Chondrocyte (in vitro differentiated cells): Measurements from ENCODE around the gene SLF1. TPM values are rescaled to one million over a fixed set of nuclear protein-coding genes. Genes with fewer than 3 reads are reported as not detected.

ENCODE experiments used
- DNase-seq: peaks from one replicate; pipeline ENCODE4 v3.0.0; 2021; ENCODE audit warnings: mixed read lengths, low spot score
- H3K27ac Mint-ChIP-seq: one replicate; pipeline ENCODE4 v1.8.0; 2021; ENCODE audit warnings: mild to moderate bottlenecking, moderate library complexity, mixed read lengths; ENCODE audit not compliant: unreplicated experiment
- H3K27me3 Mint-ChIP-seq: 2 replicates; pipeline ENCODE4 v1.8.0; 2021; ENCODE audit warnings: low read depth, mixed read lengths
- H3K36me3 Mint-ChIP-seq: 2 replicates; pipeline ENCODE4 v1.8.0; 2021; ENCODE audit warnings: low read depth, mixed read lengths
- H3K4me1 Mint-ChIP-seq: 2 replicates; pipeline ENCODE4 v1.8.0; 2021; ENCODE audit warnings: low read depth, mild to moderate bottlenecking, mixed read lengths
- H3K4me3 Mint-ChIP-seq: one replicate; pipeline ENCODE4 v1.8.0; 2021; ENCODE audit warnings: mild to moderate bottlenecking, moderate library complexity, mixed read lengths; ENCODE audit not compliant: unreplicated experiment
- H3K9me3 Mint-ChIP-seq: 2 replicates; pipeline ENCODE4 v1.8.0; 2021; ENCODE audit warnings: low read depth, mixed read lengths
- CTCF ChIP-seq: fragments of 200-600 bp; sonication (generic); IDR thresholded peaks from 2 replicates; pipeline ENCODE4 v1.5.0; 2021; ENCODE audit warnings: antibody characterized with exemption, mild to moderate bottlenecking, moderate library complexity
- total RNA-seq: library from RNA; stranded (reverse); gene quantifications from 3 replicates; pipeline ENCODE4 v1.2.1, GENCODE V29; 2021

Gene SLF1
- total RNA-seq, 1 donor from 2014 or later = 3.9 TPM

- Mint-ChIP-seq H3K4me1 (no peaks in the 10 kb centered on the region), H3K27ac (no peak overlapping the region), H3K9me3 (peaks cover 7% of the 10 kb centered on the region), H3K4me3 (no peak overlapping the region), H3K36me3 (peaks cover 3% of the 10 kb centered on the region), H3K27me3 (no peaks in the 10 kb centered on the region)
- DNase-seq = no peak
- TF ChIP-seq CTCF = no peak
Observed at GRCh38 chr5:94595281-94595840, 23.1 kb upstream of the SLF1 start.

- Mint-ChIP-seq H3K36me3 (no peaks in the 10 kb centered on the region), H3K9me3 (no peaks in the 10 kb centered on the region), H3K4me1 (peaks cover 9% of the 10 kb centered on the region), H3K4me3 (no peak overlapping the region), H3K27ac (no peak overlapping the region), H3K27me3 (no peaks in the 10 kb centered on the region)
- no peak for DNase-seq
- peak; percentile 38 for TF ChIP-seq CTCF
Observed at GRCh38 chr5:94613583-94613982, 4.9 kb upstream of the SLF1 start.

GRCh38 chr5:94614156-94614805 is 4.2 kb upstream of the SLF1 start:
- no peak for DNase-seq
- H3K4me1 Mint-ChIP-seq = peaks cover 11% of the 10 kb centered on the region
- no peaks in the 10 kb centered on the region for H3K27me3 Mint-ChIP-seq
- H3K36me3 Mint-ChIP-seq = no peaks in the 10 kb centered on the region
- no peak for TF ChIP-seq CTCF
- H3K9me3 Mint-ChIP-seq = no peaks in the 10 kb centered on the region
- H3K4me3 Mint-ChIP-seq = no peak overlapping the region
- no peak overlapping the region for H3K27ac Mint-ChIP-seq

- Mint-ChIP-seq H3K9me3 (no peaks in the 10 kb centered on the region), H3K4me3 (no peak overlapping the region), H3K4me1 (peaks cover 19% of the 10 kb centered on the region), H3K27ac (no peak overlapping the region), H3K36me3 (no peaks in the 10 kb centered on the region), H3K27me3 (no peaks in the 10 kb centered on the region)
- TF ChIP-seq CTCF = no peak
- DNase-seq = no peak
Observed at GRCh38 chr5:94615862-94616261, 2.6 kb upstream of the SLF1 start.

- no peak for DNase-seq
- Mint-ChIP-seq H3K36me3 (no peaks in the 10 kb centered on the region), H3K4me3 (peak overlapping the region; percentile 91), H3K27me3 (no peaks in the 10 kb centered on the region), H3K4me1 (peaks cover 28% of the 10 kb centered on the region), H3K9me3 (no peaks in the 10 kb centered on the region), H3K27ac (peak overlapping the region; percentile 89)
- TF ChIP-seq CTCF = peak; percentile 18
Observed at GRCh38 chr5:94618029-94618492, 408 bp upstream of the SLF1 start.
